Islet precursor cell (in vitro differentiated cells): ENCODE data around the gene PSMD9.
"Not testable (repeated sequence)": the region's sequence is repeated elsewhere in the genome, so short reads cannot be mapped to it uniquely, and the experiment has no call there.

Source experiments
- DNase-seq: peaks from one replicate; pipeline ENCODE4 v3.0.0-alpha.2; 2018

Gene PSMD9

GRCh38 chr12:121888478-121889273 is at the start of gene PSMD9:
PSMD9 (plus strand) TSS chr12:121888790; CDS start chr12:121888857, 67 bp downstream.
- peak; percentile 99 for DNase-seq

- peak; percentile 100 for DNase-seq
Observed at GRCh38 chr12:121839106-121839992, 49.2 kb upstream of the PSMD9 start.

- no peak for DNase-seq
Observed at GRCh38 chr12:121839993-121840761, 48.4 kb upstream of the PSMD9 start.

- DNase-seq: peak; percentile 86
Observed at GRCh38 chr12:121843236-121843982, 45.2 kb upstream of the PSMD9 start.

GRCh38 chr12:121845701-121846100 is 42.9 kb upstream of the PSMD9 start:
- no peak for DNase-seq

GRCh38 chr12:121849211-121849610 is 39.4 kb upstream of the PSMD9 start:
- DNase-seq: no peak

GRCh38 chr12:121849665-121850064 is 38.9 kb upstream of the PSMD9 start:
- DNase-seq: no peak

- not testable (repeated sequence) for DNase-seq
Observed at GRCh38 chr12:121852392-121852791, 36.2 kb upstream of the PSMD9 start.

- no peak for DNase-seq
Observed at GRCh38 chr12:121857322-121858246, 31.0 kb upstream of the PSMD9 start.

- no peak for DNase-seq
Observed at GRCh38 chr12:121858318-121858661, 30.3 kb upstream of the PSMD9 start.

GRCh38 chr12:121858662-121859572 is 29.7 kb upstream of the PSMD9 start, which contains the start of gene HPD:
HPD (minus strand) TSS chr12:121858859; CDS start chr12:121858823, 36 bp downstream.
- peak; percentile 95 for DNase-seq

- DNase-seq: no peak
Observed at GRCh38 chr12:121860257-121860656, 28.3 kb upstream of the PSMD9 start.

- not testable (repeated sequence) for DNase-seq
Observed at GRCh38 chr12:121860699-121861098, 27.9 kb upstream of the PSMD9 start.

GRCh38 chr12:121861636-121862254 is 26.8 kb upstream of the PSMD9 start:
- DNase-seq: peak; percentile 86

- no peak for DNase-seq
Observed at GRCh38 chr12:121866331-121866730, 22.3 kb upstream of the PSMD9 start.

- DNase-seq: not testable (repeated sequence)
Observed at GRCh38 chr12:121869229-121869628, 19.4 kb upstream of the PSMD9 start.

GRCh38 chr12:121871467-121871866 is 17.1 kb upstream of the PSMD9 start:
- no peak for DNase-seq

- DNase-seq: peak; percentile 87
Observed at GRCh38 chr12:121872546-121873215, 15.9 kb upstream of the PSMD9 start.

- no peak for DNase-seq
Observed at GRCh38 chr12:121873216-121873569, 15.4 kb upstream of the PSMD9 start.
